GM18505 (cell line): ENCODE data around the gene DLG2.
"Not testable (repeated sequence)": the region's sequence is repeated elsewhere in the genome, so short reads cannot be mapped to it uniquely, and the experiment has no call there.

Source experiments
- ATAC-seq: cut with Tn5 transposase; IDR thresholded peaks from one replicate; pipeline ENCODE4 v1.9.1; 2021; ENCODE audit not compliant: unreplicated experiment
- POLR2A ChIP-seq: IDR thresholded peaks from 4 replicates; pipeline ENCODE4 v1.6.1; 2011; ENCODE audit warnings: borderline replicate concordance; ENCODE audit not compliant: insufficient read depth, insufficient read length; ENCODE audit errors: extremely low read depth

Gene DLG2

DNA sequence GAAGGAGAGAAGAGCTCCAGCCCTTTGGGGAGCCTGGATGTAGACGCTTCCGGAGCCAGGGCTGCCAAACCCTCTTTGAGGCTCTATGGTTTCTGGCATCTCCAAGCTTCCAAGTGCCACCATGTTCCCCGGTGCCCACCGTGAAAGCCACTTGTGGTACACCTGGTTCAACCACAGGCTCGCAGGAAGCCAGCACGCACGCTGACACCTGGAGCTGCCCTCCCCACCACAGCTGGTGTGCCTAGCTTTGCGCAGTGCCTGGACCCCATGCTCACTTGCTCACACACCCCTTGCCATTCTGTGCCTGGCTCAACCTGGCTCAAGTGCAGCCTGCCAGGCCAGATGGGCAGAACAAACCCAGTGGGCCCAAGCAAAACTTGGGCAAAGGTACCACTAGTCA is 831.4 kb downstream of the DLG2 start:
- no peak for ATAC-seq
- TF ChIP-seq POLR2A = no peak

DNA sequence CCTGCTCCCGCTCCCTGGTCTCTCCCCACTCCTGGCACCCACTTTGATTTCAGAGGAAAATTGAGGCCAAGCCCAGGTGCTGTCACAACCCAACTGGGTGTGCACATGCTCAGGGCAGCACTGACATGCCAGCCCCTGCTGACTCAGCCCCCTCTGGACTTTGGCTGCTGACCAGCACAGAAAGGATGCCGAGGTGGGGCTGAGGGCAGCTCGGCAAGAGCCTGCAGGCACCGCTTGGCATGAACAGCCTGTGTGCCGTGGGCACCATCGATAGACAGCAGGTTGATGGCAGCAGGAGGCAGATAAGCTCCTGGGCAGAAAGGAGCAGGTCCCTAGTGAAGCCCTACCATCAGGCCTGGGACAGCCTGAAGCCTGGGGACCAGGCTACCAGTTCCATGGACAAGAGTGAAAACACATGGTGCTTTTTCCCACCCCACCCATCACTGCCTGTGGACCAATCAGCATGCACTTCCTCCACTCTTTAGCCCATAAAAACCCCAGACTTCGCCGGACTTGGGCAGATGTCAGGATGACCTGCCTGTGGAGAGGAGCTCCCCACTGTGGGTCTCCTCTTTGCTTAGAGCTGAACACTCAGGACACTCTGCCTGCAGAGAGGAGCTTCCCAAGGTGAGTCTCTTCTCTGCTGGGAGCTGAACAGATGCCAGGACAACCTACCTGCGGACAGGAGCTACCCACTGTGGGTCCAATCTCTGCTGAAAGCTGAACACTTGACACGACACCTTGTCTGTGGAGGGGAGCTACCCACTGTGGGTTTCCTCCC is 832.3 kb downstream of the DLG2 start:
- no peak for ATAC-seq
- no peak for TF ChIP-seq POLR2A

DNA sequence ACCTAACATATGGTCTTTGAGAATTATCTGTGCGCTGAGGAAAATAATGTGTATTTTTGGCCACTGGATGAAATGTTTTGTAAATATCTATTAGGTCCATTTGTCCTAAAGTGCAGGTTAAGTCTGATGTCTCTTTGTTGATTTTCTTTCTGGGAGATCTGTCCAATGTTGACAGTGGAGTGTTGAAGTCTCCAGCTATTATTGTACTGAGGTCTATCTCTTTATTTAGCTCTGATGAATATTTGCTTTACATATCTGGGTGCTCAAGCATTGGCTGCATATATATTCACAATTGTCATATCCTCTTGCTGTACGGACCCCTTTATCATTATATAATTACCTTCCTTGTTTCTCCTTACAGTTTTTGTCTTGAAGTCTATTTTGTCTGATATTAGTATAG is 833.8 kb downstream of the DLG2 start:
- no peak for TF ChIP-seq POLR2A
- no peak for ATAC-seq

DNA sequence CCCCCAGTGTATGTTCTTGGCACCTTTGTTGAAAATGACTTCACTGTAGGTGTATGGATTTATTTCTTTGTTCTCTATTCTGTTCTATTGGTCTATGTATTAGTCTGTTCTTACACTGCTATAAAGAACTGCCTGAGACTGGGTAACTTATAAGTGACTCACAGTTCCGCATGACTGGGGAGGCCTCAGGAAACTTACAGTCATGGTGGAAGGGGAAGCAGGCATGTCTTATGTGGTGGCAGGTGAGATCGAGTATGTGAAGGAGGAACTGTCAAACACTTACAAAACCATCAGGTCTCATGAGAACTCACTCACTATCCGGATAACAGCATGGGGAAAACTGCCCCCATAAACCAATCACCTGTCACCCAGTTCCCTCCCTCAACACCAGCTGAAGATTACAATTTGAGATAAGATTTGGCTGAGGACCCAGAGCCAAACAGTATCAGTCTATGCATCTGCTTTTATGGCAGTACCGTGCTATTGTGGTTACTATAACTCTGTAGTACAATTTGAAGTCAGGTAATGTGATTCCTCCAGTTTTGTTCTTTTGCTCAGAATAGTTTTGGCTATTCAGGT is 836.2 kb downstream of the DLG2 start:
- no peak for ATAC-seq
- TF ChIP-seq POLR2A = no peak

DNA sequence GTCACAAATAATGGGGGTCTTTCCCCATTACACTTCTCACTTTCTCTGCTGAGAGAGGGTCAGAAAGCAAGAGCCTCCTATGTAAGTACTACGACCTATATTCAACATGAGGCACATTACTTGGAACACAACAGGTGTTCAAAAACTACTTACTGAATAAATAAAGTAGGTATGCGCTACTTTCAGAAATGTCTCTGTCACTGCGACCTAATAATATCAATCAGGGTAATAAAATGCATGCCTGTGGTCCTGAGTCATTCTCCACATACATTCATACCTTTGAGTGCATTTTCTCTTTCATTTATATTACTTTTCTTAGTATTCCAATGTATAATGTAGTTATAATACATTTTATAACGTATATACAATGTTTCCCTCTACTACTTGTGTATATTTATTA is 838.9 kb downstream of the DLG2 start:
- ATAC-seq = no peak
- TF ChIP-seq POLR2A = no peak

DNA sequence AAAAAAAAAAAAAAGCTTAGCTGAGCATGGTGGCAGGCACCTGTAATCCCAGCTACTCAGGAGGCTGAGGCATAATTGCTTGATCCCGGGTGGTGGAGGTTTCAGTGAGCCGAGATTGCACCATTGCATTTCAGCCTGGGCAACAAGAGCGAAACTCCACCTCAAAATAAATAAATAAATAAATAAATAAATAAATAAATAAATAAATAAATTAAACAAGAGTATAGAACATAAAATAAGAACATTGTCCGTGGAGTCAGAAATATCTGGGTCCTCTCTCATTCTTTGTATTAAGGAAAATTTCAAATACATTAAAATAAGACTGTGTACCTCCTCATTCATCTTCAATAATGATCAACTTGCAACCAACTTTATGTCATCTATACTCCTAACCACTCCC is 843.0 kb downstream of the DLG2 start:
- ATAC-seq = not testable (repeated sequence)

DNA sequence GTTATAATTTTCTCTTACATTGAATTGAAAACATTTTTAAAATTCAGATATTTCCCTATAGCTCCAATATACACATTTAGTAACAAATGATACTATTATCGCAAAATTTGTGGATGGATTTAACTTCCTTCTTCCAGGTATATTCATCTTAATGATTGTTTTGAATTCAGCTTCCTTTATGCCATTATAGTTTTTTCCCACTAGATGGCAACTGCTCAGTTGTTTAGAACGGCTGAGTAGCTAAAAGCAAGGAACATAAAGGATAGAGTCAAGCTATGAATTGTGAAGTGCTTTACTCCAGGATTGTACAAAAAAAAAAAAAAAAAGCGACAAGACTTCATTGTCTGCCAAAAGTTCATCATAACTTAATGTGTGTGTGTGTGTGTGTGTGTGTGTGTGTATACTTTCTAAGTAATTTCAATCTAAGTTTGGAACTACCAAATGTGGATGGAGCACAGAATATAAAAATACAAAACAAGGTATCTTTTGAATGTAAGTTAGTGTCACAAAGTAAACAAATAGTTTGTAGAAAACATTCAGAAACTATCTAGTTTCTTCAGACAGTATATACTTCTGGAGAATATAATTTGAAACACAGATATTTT is 846.4 kb downstream of the DLG2 start:
- TF ChIP-seq POLR2A = no peak
- no peak for ATAC-seq

DNA sequence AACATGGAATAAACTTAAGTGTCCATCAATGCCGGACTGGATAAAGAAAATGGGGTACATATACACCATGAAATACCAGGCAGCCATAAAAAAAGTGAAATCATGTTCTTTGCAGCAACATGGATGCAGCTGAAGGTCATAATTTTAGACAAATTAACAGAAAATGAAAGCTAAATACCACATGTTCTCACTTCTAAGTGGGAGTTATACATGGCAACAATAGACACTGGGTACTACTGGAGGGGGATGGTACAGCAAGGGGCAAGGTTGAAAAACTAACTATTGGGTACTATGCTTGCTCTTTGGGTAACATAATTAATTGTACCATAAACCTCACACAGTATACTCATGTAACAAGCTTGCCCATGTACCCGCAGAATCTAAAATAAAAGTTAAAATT is 851.6 kb downstream of the DLG2 start:
- no peak for ATAC-seq
- TF ChIP-seq POLR2A = no peak

DNA sequence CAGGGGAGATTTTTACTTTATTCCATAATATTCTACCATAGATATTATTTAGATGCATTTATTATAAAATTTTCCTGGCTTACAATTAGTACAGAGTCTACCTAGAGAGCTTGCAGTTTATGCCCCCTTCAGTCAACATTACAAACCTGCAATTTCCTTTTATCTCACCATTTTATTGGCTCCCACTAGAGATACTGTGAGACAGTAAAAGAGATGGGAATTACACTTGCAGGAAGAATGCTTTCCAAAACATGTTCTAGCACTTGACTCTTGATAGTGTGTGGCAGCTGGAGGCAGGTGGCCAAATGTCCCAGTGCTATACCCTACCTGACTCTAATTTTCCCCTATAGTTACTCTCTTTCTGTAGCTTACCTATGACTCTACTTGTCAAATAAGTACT is 863.2 kb downstream of the DLG2 start:
- no peak for ATAC-seq
- no peak for TF ChIP-seq POLR2A

DNA sequence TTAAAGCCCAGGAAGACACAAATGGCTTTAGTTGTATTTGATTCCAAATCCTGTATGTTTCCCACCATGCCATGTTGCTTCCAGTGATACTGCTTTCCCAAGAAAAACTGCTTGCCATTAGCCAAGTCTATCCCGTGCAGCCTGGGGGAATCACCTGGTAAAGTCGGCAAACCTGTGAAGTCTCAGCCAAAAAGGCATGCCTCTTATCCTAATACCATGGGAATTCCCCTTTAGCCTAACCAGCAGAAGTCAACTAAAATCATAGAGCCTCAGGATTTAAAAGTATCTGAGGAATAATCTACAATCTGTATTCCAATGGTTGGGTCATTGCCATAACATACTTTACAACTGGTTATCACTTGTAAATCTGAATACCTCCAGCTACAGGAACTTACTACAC is 869.4 kb downstream of the DLG2 start:
- ATAC-seq = no peak
- TF ChIP-seq POLR2A = no peak

DNA sequence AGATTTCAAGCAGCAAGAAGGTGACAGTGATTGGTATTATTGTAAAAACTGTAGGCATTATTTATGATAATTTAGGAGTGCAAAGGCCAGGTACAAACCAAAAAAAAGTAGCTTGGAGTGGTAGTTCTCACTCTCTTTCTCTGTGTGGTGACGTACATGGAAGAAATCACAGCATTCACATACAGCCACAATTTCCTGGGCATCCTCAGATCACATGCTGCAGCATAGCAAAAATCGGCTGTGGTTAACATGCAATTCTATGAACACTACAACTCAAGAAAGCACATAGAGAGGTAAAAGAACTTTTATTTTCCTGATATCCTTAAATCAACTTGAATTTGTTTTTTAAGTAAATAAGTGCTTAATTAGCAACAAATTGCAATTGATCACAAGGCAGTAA is 875.8 kb downstream of the DLG2 start:
- no peak for TF ChIP-seq POLR2A
- no peak for ATAC-seq

DNA sequence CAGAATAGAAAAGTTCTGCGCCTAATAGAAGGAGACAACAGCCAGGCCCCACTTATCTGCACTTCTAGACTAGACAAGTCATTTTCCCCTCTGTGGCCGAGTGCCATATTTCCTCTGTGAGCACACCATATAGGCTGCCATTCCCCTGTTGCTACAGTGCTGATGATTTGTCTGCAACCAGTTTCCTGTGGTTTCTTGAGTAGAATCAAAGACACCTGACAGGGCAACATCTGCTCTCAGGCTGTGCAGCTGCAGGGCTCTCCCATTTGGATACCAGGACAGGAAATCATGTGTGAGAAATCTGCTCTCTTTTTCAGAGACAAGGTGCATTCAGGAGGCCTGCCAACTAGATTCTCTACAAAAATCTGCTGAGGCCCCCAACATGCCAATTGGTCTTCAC is 879.3 kb downstream of the DLG2 start:
- no peak for ATAC-seq
- TF ChIP-seq POLR2A = no peak

DNA sequence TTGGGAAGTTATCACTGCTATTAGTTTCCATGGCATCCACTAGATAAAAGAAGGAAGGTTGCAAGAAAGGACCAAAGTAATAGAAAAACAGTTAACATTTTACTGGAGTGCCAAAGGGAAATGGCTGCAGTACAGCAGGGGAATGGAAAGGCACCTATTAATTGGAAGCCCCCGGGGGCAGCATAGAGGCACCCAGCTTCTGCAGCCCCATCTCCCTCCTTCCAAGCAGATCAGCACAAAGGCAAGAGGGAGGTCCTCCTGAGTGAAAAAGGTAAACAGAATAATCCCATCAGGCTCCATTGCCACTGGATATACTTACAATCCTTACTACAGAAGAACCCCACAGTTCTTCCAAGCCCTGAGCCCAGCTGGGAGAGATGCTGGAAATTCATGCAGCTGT is 887.1 kb downstream of the DLG2 start:
- no peak for ATAC-seq
- TF ChIP-seq POLR2A = no peak

DNA sequence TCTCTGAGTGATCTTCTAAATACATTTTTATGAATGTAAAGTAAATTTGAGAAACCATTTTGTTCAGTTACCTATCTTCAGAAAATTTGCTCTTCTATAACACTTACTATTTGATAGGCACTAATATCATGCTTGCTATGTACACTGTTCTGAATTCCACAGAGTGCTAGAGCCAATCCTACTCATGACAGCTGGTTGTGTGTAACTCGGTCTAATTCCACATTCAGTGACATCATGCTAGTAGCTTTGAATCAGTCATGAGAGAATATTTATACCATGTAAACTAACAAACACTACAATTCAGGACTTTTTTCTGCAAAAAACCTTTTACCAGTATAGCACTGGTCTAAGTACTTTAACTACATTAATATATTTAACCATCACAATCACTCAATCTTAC is 902.9 kb downstream of the DLG2 start:
- TF ChIP-seq POLR2A = no peak
- ATAC-seq = no peak
